Parietal lobe (tissue), 1 donor: ENCODE results near the gene TMEM126A. TPM values are rescaled to one million over a fixed set of nuclear protein-coding genes. Genes with fewer than 3 reads are reported as not detected.

Experiments used
- total RNA-seq: library from RNA; depleted of rRNA; stranded (reverse); fragments of >200 nt; gene quantifications from one replicate; pipeline ENCODE4 v1.2.3, GENCODE V29; 2014

Gene TMEM126A
- 17.8 TPM for total RNA-seq

DNA sequence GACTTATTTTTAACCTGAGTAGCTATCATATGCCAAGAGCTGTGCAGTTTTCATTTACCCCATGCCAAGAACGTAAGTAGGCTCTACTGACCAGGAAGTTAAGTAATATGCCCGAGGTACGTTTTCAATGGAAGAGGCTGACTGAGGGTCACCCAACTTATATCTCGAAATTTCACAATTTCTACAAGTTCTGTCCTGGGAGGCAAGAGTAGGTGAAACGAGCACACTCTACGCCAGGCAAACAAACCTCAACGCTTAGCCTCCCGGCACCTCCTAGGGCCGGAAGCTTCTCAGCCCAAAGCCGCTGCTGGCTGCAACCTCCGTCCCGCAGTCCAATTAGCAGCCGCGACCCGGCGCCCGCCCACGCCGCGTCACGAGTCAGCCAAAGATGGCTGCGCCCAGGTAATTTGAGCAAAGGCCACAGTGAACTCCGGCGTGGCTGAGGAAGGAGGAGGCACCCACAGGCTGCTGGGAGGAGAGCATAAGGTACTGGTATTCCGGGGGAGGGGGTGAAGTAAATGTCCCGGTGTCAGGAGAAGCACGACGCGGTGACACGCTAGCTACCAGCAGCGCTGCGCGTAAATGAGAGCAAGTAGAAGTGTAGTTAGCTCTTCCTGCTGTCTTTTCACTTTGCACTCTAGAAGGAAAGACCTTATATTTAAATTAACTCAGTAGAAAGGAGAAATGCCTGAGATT, at the start of gene TMEM126A:
Gene TMEM126A, plus strand, starts transcription at position 364 of the 696 bp plus-strand sequence. CDS start 2,289 bp downstream, outside the sequence.

GRCh38 chr11:85627332-85627997, 20.3 kb upstream of the TMEM126A start, which contains the start of gene DLG2:
Gene DLG2, minus strand, starts transcription at chr11:85627344.

DNA sequence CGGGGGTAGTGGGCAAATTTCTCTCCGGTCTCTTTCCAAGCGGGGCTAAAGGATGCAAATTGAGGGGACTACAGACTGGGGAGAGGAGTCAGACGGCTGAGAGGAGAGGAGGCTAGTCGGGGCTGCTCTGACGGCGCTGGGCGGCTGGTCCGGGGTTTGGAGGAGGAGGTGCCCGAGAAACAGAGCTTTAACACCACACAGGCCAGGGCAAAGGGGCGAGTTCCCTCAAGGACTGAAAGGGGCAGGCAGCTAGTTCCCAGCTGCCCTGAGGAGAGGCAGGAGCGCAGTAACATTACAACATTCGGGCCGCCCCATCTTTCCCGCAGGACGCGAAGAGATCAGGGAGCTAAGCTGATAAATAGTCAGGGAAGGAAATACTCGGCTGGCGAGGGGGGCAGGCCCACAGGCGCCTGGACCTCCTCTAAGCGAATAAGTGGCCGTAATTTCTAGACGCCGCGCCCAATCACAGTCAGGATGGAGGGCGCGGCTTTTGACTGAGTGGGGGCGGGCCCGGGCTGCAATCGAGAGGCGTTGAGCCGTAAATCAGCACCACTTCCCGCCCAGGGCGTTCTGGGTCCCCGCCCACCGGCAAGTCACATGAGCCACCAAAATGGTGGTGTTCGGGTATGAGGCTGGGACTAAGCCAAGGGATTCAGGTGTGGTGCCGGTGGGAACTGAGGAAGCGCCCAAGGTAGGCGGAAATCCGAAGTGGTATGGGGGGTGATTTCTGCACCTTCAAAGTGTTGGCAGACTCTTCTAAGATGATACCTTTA, 19.6 kb upstream of the TMEM126A start, which contains the start of gene TMEM126B:
Gene TMEM126B, plus strand, starts transcription at position 596 of the 773 bp plus-strand sequence. Its CDS starts 15 bp downstream, at position 611.

DNA sequence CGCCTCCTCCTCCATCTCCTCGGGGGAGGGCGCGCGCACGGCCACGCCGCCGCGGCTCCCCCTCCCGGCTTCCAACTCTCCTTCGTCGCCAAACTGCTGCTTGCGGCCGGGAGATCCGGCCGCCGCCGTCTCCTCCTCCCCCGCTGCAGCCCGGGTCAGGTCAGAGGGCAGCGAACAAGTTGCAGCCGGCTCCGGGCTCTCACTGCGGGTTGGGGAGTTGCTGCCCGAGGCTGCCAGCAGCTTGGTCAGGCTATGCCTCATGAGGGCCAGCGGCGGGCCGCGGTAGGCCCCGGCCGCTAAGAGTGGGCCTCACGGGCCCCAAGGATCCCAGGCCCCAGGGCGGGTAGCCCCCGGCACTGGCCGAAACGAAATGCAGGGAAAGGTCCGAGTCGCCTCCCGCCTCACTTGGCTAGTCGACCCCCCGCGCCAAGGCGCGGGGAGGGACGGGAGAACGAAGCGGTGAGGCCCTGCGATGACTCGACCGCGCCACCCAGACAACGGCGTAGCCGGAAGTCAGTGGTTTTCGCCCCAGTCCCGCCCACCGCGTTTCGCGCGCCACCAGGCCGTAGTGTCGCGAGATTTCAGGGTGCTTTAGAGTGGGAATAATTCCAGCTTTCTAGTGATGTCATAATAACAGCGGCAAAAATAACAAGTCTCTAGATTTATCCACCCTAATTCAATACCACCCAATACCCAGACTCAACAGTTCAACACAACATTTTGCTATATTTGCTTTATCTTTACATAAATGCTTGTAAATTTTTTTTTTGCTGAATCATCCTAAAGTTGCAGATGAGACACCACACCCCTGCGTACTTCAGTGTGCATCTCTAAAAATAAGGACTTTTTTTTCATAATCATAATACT, 17.1 kb downstream of the TMEM126A start, which contains the start of gene CREBZF:
Gene CREBZF, minus strand, starts transcription at position 515 of the 867 bp plus-strand sequence. Its CDS starts 254 bp downstream, at position 261.

GRCh38 chr11:85685820-85686459, 38.2 kb downstream of the TMEM126A start, which contains the start of gene CCDC89:
Gene CCDC89, minus strand, starts transcription at chr11:85686195. Its CDS starts 65 bp downstream, at chr11:85686130.

Other genes with a start within 250 kb of the TMEM126A start
- 482 TPM for gene DLG2, start 20.6 kb upstream of the TMEM126A start, total RNA-seq
- 27.2 TPM for gene TMEM126B, start 19.4 kb upstream of the TMEM126A start, total RNA-seq
- 151 TPM for gene CREBZF, start 17.2 kb downstream of the TMEM126A start, total RNA-seq
- gene CCDC89, start 38.2 kb downstream of the TMEM126A start, total RNA-seq, result 0.63 TPM
- gene SYTL2, start 163.2 kb downstream of the TMEM126A start, total RNA-seq, result 7.2 TPM
- not detected for gene CCDC83, start 207.4 kb downstream of the TMEM126A start, total RNA-seq